ENCODE results near the gene METTL8. TPM values are rescaled to one million over a fixed set of nuclear protein-coding genes. Genes with fewer than 3 reads are reported as not detected.

The METTL8 gene
- total RNA-seq, 1 experiment from 2014 or later = 22.4 TPM

DNA sequence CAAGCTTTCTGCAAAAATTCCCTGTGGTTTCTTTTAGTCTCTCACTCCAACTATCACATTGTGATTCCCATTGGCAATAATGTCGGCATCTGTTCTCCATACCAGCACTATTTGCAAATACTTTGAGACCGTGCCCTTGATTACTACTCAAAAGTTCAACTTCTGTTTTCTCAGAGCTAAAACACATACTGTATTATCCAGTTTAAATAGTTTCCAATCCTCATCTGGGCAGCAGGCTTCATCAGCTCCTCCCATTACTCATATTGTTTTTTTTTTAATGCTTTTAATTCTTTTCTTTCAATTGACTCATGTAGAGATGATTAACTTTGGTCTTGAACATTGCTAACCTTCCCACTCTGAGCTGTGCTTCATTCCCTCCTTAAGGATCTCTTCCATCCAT is 135.8 kb downstream of the METTL8 start:
- no peaks in the 10 kb centered on the region for H3K27me3 Mint-ChIP-seq (ENCODE audit: unreplicated experiment)
- TF ChIP-seq, protein P1, sequence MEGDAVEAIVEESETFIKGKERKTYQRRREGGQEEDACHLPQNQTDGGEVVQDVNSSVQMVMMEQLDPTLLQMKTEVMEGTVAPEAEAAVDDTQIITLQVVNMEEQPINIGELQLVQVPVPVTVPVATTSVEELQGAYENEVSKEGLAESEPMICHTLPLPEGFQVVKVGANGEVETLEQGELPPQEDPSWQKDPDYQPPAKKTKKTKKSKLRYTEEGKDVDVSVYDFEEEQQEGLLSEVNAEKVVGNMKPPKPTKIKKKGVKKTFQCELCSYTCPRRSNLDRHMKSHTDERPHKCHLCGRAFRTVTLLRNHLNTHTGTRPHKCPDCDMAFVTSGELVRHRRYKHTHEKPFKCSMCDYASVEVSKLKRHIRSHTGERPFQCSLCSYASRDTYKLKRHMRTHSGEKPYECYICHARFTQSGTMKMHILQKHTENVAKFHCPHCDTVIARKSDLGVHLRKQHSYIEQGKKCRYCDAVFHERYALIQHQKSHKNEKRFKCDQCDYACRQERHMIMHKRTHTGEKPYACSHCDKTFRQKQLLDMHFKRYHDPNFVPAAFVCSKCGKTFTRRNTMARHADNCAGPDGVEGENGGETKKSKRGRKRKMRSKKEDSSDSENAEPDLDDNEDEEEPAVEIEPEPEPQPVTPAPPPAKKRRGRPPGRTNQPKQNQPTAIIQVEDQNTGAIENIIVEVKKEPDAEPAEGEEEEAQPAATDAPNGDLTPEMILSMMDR (IDR thresholded peaks at IDR 0.05; ENCODE audit: unreplicated experiment) = no peak
- H3K4me1 Mint-ChIP-seq (ENCODE audit: low read depth, unreplicated experiment) = no peaks in the 10 kb centered on the region
- intact Hi-C loops (cut with micrococcal nuclease; ENCODE audit: unreplicated experiment) = no loop called here
- H3K4me3 Mint-ChIP-seq (ENCODE audit: low read depth, unreplicated experiment) = no peak overlapping the region
- H3K36me3 Mint-ChIP-seq (ENCODE audit: insufficient read depth, unreplicated experiment) = no peaks in the 10 kb centered on the region
- no peak for DNase-seq
- BruUV-seq (replicated peaks) = no TSS peak
- no peak overlapping the region for H3K27ac Mint-ChIP-seq (ENCODE audit: unreplicated experiment)
- CTCF ChIA-PET = interaction anchor here (0.6 to 0.7 kb wide), 2 partner anchors 24 to 128 kb away, joined by 3 read pairs; no protein-coding TSS in a partner anchor
- no peaks in the 10 kb centered on the region for H3K9me3 Mint-ChIP-seq (ENCODE audit: low read depth, unreplicated experiment)

DNA sequence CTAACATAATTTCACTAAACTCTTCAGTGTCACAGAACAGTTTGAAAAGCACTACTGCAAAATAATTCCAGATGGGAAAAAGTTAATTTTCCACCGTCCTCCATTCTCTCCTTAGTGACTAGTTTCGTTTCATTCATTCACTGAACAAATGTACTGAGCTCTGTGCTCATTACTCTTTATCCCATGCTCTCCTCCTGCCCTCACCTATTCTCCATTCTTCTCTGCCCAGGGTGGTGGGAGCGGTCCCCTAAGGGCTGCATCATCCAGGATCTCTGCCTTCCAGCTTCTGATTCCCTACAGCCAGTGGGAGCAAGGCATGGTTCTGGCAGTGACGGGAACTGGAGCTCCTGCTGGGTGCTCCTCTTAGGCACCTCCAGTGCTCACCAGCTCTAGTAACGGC is 139.2 kb downstream of the METTL8 start:
- no peaks in the 10 kb centered on the region for H3K36me3 Mint-ChIP-seq (ENCODE audit: insufficient read depth, unreplicated experiment)
- DNase-seq = no peak
- intact Hi-C loops (cut with micrococcal nuclease; ENCODE audit: unreplicated experiment) = no loop called here
- no peak overlapping the region for H3K27ac Mint-ChIP-seq (ENCODE audit: unreplicated experiment)
- BruUV-seq (replicated peaks) = no TSS peak
- no peaks in the 10 kb centered on the region for H3K4me1 Mint-ChIP-seq (ENCODE audit: low read depth, unreplicated experiment)
- TF ChIP-seq, protein P1 (IDR thresholded peaks at IDR 0.05; ENCODE audit: unreplicated experiment) = no peak
- H3K9me3 Mint-ChIP-seq (ENCODE audit: low read depth, unreplicated experiment) = no peaks in the 10 kb centered on the region
- CTCF ChIA-PET = interaction anchor here (0.9 kb wide), 1 partner anchor 23 kb away, joined by 3 read pairs; no protein-coding TSS in a partner anchor
- H3K4me3 Mint-ChIP-seq (ENCODE audit: low read depth, unreplicated experiment) = no peak overlapping the region
- no peaks in the 10 kb centered on the region for H3K27me3 Mint-ChIP-seq (ENCODE audit: unreplicated experiment)

DNA sequence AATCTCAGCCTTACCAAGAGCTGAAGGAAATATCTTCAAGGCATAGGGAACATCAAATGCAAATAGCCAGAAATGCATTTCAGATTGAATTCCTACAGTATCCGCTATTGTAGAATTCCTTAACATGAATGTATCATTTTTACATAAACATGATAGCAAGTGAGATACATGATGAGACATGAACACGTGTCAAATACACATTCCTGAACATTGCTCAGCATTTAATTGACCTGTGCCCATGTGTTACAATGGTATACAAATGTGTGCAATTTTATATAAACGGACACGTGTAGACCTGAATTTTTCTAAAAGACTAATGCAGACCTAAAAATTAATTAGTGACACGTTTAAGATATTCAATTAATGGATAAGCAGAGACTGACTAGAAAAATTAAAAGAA is 140.1 kb downstream of the METTL8 start:
- H3K4me3 Mint-ChIP-seq (ENCODE audit: low read depth, unreplicated experiment) = no peak overlapping the region
- CTCF ChIA-PET = no interaction called here
- no peaks in the 10 kb centered on the region for H3K9me3 Mint-ChIP-seq (ENCODE audit: low read depth, unreplicated experiment)
- no TSS peak for BruUV-seq (replicated peaks)
- H3K4me1 Mint-ChIP-seq (ENCODE audit: low read depth, unreplicated experiment) = no peaks in the 10 kb centered on the region
- no peaks in the 10 kb centered on the region for H3K36me3 Mint-ChIP-seq (ENCODE audit: insufficient read depth, unreplicated experiment)
- no peaks in the 10 kb centered on the region for H3K27me3 Mint-ChIP-seq (ENCODE audit: unreplicated experiment)
- TF ChIP-seq, protein P1 (IDR thresholded peaks at IDR 0.05; ENCODE audit: unreplicated experiment) = no peak
- no peak for DNase-seq
- intact Hi-C loops (cut with micrococcal nuclease; ENCODE audit: unreplicated experiment) = no loop called here
- H3K27ac Mint-ChIP-seq (ENCODE audit: unreplicated experiment) = no peak overlapping the region

DNA sequence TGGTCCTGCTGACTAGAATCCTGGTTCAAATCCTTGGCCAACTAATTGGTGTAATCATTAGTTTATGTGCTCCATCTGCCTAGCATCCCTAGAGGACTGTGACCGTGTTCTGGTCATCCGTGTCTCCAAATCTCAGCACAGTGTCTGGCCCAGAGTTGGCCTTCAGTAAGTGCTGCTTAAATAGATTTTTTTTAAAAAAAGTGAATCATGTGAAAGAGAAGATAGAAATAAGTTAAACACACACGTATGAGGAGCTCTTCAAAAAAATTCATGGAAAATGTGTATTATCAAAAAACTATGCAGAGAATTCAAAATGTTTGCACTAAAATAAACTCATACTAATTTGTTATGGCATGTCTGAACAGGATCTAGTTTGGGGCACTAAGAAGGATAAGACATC is 143.8 kb downstream of the METTL8 start:
- TF ChIP-seq, protein P1 (IDR thresholded peaks at IDR 0.05; ENCODE audit: unreplicated experiment) = no peak
- CTCF ChIA-PET = no interaction called here
- BruUV-seq (replicated peaks) = no TSS peak
- Mint-ChIP-seq H3K4me1 (ENCODE audit: low read depth, unreplicated experiment) (no peaks in the 10 kb centered on the region), H3K9me3 (ENCODE audit: low read depth, unreplicated experiment) (no peaks in the 10 kb centered on the region), H3K27me3 (ENCODE audit: unreplicated experiment) (no peaks in the 10 kb centered on the region), H3K4me3 (ENCODE audit: low read depth, unreplicated experiment) (no peak overlapping the region), H3K36me3 (ENCODE audit: insufficient read depth, unreplicated experiment) (no peaks in the 10 kb centered on the region), H3K27ac (ENCODE audit: unreplicated experiment) (no peak overlapping the region)
- no peak for DNase-seq
- intact Hi-C loops (cut with micrococcal nuclease; ENCODE audit: unreplicated experiment) = no loop called here
